HEK293T (cell line): ENCODE measurements around the gene GRID1.

Experiments used
- ARNT ChIP-seq: fragments of 450-650 bp; IDR thresholded peaks from 2 replicates; pipeline ENCODE4 v1.6.1; 2017; ENCODE audit warnings: mild to moderate bottlenecking
- ELF4 ChIP-seq: fragments of 450-650 bp; IDR thresholded peaks from 2 replicates; pipeline ENCODE4 v1.6.1; 2017; ENCODE audit warnings: antibody characterized with exemption
- FOXA1 ChIP-seq: fragments of 450-650 bp; IDR thresholded peaks from 2 replicates; pipeline ENCODE4 v1.6.1; 2016; ENCODE audit warnings: mild to moderate bottlenecking
- FOXM1 ChIP-seq: fragments of 450-650 bp; IDR thresholded peaks from 2 replicates; pipeline ENCODE4 v1.6.1; 2017; ENCODE audit warnings: mild to moderate bottlenecking, borderline replicate concordance
- HDGF ChIP-seq: fragments of 450-650 bp; IDR thresholded peaks from 2 replicates; pipeline ENCODE4 v1.6.1; 2017; ENCODE audit warnings: antibody characterized with exemption, borderline replicate concordance
- L3MBTL2 ChIP-seq: fragments of 450-650 bp; conservative IDR thresholded peaks from 2 replicates; pipeline ENCODE4 v1.6.1; 2016; ENCODE audit warnings: mild to moderate bottlenecking
- LEF1 ChIP-seq: fragments of 450-650 bp; IDR thresholded peaks from 2 replicates; pipeline ENCODE4 v1.6.1; 2017; ENCODE audit warnings: mild to moderate bottlenecking, borderline replicate concordance
- SP1 ChIP-seq: fragments of 450-650 bp; IDR thresholded peaks from 2 replicates; pipeline ENCODE4 v1.6.1; 2017
- SUZ12 ChIP-seq: fragments of 450-650 bp; IDR thresholded peaks from 2 replicates; pipeline ENCODE4 v1.6.1; 2016; ENCODE audit warnings: mild to moderate bottlenecking
- TARDBP ChIP-seq: fragments of 450-650 bp; IDR thresholded peaks from 2 replicates; pipeline ENCODE4 v1.6.1; 2016

- TF ChIP-seq L3MBTL2 (no peak), LEF1 (no peak), TARDBP (no peak), SUZ12 (no peak), ARNT (no peak), ELF4 (no peak), HDGF (no peak), FOXM1 (no peak), SP1 (no peak), FOXA1 (no peak)
These were observed 717.1 kb downstream of the GRID1 start for GRCh38 chr10:85649461-85649860.
